ENCODE data around the gene GAS2. TPM values are rescaled to one million over a fixed set of nuclear protein-coding genes. Genes with fewer than 3 reads are reported as not detected.

The GAS2 gene
- total RNA-seq, 4 donors from 2014 or later = 0.77 to 21.5 (median 5.1) TPM; not detected in 1

- TF ChIP-seq, protein P1, sequence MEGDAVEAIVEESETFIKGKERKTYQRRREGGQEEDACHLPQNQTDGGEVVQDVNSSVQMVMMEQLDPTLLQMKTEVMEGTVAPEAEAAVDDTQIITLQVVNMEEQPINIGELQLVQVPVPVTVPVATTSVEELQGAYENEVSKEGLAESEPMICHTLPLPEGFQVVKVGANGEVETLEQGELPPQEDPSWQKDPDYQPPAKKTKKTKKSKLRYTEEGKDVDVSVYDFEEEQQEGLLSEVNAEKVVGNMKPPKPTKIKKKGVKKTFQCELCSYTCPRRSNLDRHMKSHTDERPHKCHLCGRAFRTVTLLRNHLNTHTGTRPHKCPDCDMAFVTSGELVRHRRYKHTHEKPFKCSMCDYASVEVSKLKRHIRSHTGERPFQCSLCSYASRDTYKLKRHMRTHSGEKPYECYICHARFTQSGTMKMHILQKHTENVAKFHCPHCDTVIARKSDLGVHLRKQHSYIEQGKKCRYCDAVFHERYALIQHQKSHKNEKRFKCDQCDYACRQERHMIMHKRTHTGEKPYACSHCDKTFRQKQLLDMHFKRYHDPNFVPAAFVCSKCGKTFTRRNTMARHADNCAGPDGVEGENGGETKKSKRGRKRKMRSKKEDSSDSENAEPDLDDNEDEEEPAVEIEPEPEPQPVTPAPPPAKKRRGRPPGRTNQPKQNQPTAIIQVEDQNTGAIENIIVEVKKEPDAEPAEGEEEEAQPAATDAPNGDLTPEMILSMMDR (IDR thresholded peaks at IDR 0.05) = no peak
- no peak for TF ChIP-seq POLR2A (IDR thresholded peaks at IDR 0.05)
- H3K36me3 ChIP-seq = no peaks in the 10 kb centered on the region
- H3K27me3 ChIP-seq = no peaks in the 10 kb centered on the region
- no peaks in the 10 kb centered on the region for H3K9me3 ChIP-seq
- DNase-seq = no peak
- no peak overlapping the region for H3K27ac ChIP-seq
- intact Hi-C loops (cut with DNase I; ENCODE audit: low total_unique reads) = no loop called here
- no peak overlapping the region for H3K4me3 ChIP-seq
- no peaks in the 10 kb centered on the region for H3K4me1 ChIP-seq
Measured at GRCh38 chr11:22785251-22785650, 118.8 kb downstream of the GAS2 start.

GRCh38 chr11:22786475-22786874 is 120.1 kb downstream of the GAS2 start:
- Histone ChIP-seq H3K27ac (no peak overlapping the region), H3K4me1 (no peaks in the 10 kb centered on the region), H3K9me3 (no peaks in the 10 kb centered on the region), H3K4me3 (no peak overlapping the region), H3K36me3 (no peaks in the 10 kb centered on the region), H3K27me3 (no peaks in the 10 kb centered on the region)
- intact Hi-C loops (cut with DNase I; ENCODE audit: low total_unique reads) = no loop called here
- no peak for DNase-seq
- TF ChIP-seq, protein P1 (IDR thresholded peaks at IDR 0.05) = no peak
- TF ChIP-seq POLR2A (IDR thresholded peaks at IDR 0.05) = no peak

DNA sequence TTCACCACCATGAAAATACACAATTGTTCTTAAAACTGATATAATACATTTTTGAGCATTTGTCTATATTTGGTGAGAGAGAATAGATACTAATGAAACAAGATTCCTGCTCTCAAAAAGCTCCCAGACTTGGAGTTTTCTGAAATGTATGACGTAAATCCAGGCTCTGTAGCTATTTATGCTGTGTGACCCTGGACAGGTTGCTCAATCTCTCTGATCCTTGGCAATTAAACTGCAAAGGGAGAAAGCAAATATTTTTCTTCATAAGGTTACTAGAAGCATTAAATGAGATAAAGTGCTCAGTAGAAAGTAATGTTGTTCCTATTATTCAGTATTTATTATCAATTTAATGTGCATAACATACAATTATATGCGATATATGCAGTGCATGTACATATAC is 120.6 kb downstream of the GAS2 start:
- Histone ChIP-seq H3K36me3 (no peaks in the 10 kb centered on the region), H3K27ac (no peak overlapping the region), H3K4me3 (no peak overlapping the region), H3K27me3 (no peaks in the 10 kb centered on the region), H3K4me1 (no peaks in the 10 kb centered on the region), H3K9me3 (no peaks in the 10 kb centered on the region)
- TF ChIP-seq, protein P1 (IDR thresholded peaks at IDR 0.05) = no peak
- TF ChIP-seq POLR2A (IDR thresholded peaks at IDR 0.05) = no peak
- intact Hi-C loops (cut with DNase I; ENCODE audit: low total_unique reads) = no loop called here
- no peak for DNase-seq

GRCh38 chr11:22787551-22788162 is 121.2 kb downstream of the GAS2 start:
- DNase-seq = no peak
- Histone ChIP-seq H3K27ac (no peak overlapping the region), H3K9me3 (no peaks in the 10 kb centered on the region), H3K36me3 (no peaks in the 10 kb centered on the region), H3K4me1 (no peaks in the 10 kb centered on the region), H3K4me3 (no peak overlapping the region), H3K27me3 (no peaks in the 10 kb centered on the region)
- TF ChIP-seq, protein P1 (IDR thresholded peaks at IDR 0.05) = peak; percentile 37 to 58 (median 50)
- no peak for TF ChIP-seq POLR2A (IDR thresholded peaks at IDR 0.05)
- intact Hi-C loops (cut with DNase I; ENCODE audit: low total_unique reads) = no loop called here

GRCh38 chr11:22792497-22792896 is 126.1 kb downstream of the GAS2 start:
- intact Hi-C loops (cut with DNase I; ENCODE audit: low total_unique reads) = no loop called here
- TF ChIP-seq, protein P1 (IDR thresholded peaks at IDR 0.05) = no peak
- no peak for TF ChIP-seq POLR2A (IDR thresholded peaks at IDR 0.05)
- H3K4me1 ChIP-seq = no peaks in the 10 kb centered on the region
- no peak overlapping the region for H3K4me3 ChIP-seq
- H3K27ac ChIP-seq = no peak overlapping the region
- no peaks in the 10 kb centered on the region for H3K27me3 ChIP-seq
- H3K9me3 ChIP-seq = no peaks in the 10 kb centered on the region
- no peaks in the 10 kb centered on the region for H3K36me3 ChIP-seq
- no peak for DNase-seq

Data from uterus (tissue), 4 donors.